H1 (cell line): ENCODE data around the gene NOSIP. TPM values are rescaled to one million over a fixed set of nuclear protein-coding genes. Genes with fewer than 3 reads are reported as not detected.
A peak's percentile ranks its signal among the peaks of the same experiment; 100 is the strongest.

Experiments used
- POLR2A ChIP-seq, 2 experiments: IDR thresholded peaks; 1 replicate in 1 of 2; 2 replicates in 1 of 2; pipeline ENCODE4 v1.6.1; 2011; ENCODE audit warnings: low read depth in 2 of 2, low read length in 2 of 2, mild to moderate bottlenecking in 2 of 2; ENCODE audit errors: control extremely low read depth in 1 of 2
- polyA plus RNA-seq, 7 experiments: library from polyadenylated mRNA; depleted of rRNA in 3 of 7; stranded (reverse) in 5 of 7; unstranded in 2 of 7; fragments of >200 nt in 5 of 7; fragments of 200-250 nt in 2 of 7; gene quantifications; 1 replicate in 5 of 7; 2 replicates in 1 of 7; 4 replicates in 1 of 7; pipeline versions ENCODE4 v1.2.1 to v1.2.3, GENCODE V29; 2011 to 2013; ENCODE audit warnings: missing spikeins in 2 of 7, mixed read lengths in 2 of 7
- total RNA-seq: library from RNA; stranded (reverse); fragmentation: NEBNext Ultra II Directional; extraction: Animal tissue kit (Norgen Biotek cat#: 25700); gene quantifications from 2 replicates; pipeline ENCODE4 v1.2.1, GENCODE V29; 2021
- TF ChIP-seq, protein P1 (sequence below): fragments of 300-600 bp; sonication (generic); IDR thresholded peaks from 2 replicates; pipeline ENCODE4 v1.7.1; 2012; ENCODE audit warnings: low read length, moderate library complexity, mild to moderate bottlenecking, inconsistent platforms; ENCODE audit not compliant: insufficient replicate concordance

Gene NOSIP
- total and polyA plus RNA-seq, 2 of the 8 experiments (the other 6 are each of a cell fraction or from before 2014, with no cell fraction given): 85.1 to 192 TPM

DNA sequence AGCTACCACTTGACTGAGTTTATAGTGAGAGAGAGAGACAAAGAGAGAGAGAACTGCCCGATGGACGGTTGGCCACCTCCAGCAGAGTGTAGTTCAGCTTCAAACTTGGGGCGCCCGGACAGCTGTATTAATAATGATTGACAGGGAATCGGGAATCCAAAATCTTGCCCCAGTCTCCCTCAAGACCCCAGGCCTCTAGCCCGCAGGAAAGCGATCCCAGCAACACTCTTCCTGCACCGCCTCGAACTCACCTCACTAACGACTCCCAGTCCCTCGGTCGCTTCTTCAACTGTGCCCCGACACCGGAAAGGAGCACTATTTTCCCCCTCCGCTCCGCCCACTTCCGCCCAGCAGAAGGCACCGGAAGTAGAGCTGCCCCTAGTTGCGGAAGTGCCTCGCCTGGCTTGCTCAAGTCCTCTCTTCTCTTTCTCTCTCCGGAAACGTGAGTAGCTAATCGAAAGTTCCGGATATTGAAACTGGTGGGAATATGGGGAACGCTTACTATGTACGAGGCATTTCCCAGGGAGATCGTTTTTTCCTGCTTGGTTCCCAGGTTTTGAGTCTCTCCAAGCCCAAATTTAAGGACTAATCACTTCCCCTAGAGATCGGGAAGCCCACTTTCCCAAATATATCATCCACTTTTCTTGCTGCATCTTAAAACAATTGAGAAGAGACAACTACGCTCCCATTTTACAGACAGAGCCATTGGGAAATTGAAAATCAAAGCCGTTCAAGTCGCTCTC is at the start of gene NOSIP (continued):
- TF ChIP-seq, protein P1, sequence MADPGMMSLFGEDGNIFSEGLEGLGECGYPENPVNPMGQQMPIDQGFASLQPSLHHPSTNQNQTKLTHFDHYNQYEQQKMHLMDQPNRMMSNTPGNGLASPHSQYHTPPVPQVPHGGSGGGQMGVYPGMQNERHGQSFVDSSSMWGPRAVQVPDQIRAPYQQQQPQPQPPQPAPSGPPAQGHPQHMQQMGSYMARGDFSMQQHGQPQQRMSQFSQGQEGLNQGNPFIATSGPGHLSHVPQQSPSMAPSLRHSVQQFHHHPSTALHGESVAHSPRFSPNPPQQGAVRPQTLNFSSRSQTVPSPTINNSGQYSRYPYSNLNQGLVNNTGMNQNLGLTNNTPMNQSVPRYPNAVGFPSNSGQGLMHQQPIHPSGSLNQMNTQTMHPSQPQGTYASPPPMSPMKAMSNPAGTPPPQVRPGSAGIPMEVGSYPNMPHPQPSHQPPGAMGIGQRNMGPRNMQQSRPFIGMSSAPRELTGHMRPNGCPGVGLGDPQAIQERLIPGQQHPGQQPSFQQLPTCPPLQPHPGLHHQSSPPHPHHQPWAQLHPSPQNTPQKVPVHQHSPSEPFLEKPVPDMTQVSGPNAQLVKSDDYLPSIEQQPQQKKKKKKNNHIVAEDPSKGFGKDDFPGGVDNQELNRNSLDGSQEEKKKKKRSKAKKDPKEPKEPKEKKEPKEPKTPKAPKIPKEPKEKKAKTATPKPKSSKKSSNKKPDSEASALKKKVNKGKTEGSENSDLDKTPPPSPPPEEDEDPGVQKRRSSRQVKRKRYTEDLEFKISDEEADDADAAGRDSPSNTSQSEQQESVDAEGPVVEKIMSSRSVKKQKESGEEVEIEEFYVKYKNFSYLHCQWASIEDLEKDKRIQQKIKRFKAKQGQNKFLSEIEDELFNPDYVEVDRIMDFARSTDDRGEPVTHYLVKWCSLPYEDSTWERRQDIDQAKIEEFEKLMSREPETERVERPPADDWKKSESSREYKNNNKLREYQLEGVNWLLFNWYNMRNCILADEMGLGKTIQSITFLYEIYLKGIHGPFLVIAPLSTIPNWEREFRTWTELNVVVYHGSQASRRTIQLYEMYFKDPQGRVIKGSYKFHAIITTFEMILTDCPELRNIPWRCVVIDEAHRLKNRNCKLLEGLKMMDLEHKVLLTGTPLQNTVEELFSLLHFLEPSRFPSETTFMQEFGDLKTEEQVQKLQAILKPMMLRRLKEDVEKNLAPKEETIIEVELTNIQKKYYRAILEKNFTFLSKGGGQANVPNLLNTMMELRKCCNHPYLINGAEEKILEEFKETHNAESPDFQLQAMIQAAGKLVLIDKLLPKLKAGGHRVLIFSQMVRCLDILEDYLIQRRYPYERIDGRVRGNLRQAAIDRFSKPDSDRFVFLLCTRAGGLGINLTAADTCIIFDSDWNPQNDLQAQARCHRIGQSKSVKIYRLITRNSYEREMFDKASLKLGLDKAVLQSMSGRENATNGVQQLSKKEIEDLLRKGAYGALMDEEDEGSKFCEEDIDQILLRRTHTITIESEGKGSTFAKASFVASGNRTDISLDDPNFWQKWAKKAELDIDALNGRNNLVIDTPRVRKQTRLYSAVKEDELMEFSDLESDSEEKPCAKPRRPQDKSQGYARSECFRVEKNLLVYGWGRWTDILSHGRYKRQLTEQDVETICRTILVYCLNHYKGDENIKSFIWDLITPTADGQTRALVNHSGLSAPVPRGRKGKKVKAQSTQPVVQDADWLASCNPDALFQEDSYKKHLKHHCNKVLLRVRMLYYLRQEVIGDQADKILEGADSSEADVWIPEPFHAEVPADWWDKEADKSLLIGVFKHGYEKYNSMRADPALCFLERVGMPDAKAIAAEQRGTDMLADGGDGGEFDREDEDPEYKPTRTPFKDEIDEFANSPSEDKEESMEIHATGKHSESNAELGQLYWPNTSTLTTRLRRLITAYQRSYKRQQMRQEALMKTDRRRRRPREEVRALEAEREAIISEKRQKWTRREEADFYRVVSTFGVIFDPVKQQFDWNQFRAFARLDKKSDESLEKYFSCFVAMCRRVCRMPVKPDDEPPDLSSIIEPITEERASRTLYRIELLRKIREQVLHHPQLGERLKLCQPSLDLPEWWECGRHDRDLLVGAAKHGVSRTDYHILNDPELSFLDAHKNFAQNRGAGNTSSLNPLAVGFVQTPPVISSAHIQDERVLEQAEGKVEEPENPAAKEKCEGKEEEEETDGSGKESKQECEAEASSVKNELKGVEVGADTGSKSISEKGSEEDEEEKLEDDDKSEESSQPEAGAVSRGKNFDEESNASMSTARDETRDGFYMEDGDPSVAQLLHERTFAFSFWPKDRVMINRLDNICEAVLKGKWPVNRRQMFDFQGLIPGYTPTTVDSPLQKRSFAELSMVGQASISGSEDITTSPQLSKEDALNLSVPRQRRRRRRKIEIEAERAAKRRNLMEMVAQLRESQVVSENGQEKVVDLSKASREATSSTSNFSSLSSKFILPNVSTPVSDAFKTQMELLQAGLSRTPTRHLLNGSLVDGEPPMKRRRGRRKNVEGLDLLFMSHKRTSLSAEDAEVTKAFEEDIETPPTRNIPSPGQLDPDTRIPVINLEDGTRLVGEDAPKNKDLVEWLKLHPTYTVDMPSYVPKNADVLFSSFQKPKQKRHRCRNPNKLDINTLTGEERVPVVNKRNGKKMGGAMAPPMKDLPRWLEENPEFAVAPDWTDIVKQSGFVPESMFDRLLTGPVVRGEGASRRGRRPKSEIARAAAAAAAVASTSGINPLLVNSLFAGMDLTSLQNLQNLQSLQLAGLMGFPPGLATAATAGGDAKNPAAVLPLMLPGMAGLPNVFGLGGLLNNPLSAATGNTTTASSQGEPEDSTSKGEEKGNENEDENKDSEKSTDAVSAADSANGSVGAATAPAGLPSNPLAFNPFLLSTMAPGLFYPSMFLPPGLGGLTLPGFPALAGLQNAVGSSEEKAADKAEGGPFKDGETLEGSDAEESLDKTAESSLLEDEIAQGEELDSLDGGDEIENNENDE: no peak
- TF ChIP-seq POLR2A (IDR thresholded peaks at IDR 0.05; ENCODE audit: control extremely low read depth in 1 of 2, low read depth in 2 of 2, low read length in 2 of 2): peak; percentile 95 to 99
